ENCODE measurements around the gene SLC22A16. TPM values are rescaled to one million over a fixed set of nuclear protein-coding genes. Genes with fewer than 3 reads are reported as not detected.
"Not testable (repeated sequence)": the region's sequence is repeated elsewhere in the genome, so short reads cannot be mapped to it uniquely, and the experiment has no call there.

SLC22A16 gene
- total and polyA plus RNA-seq, 2 donors (not counting 1 experiment from before 2014, with no cell fraction given), result not detected

- no peak overlapping the region for H3K4me3 Mint-ChIP-seq
- no CpG with 5 or more reads among the region's 1 CpG for WGBS (ENCODE audit: insufficient coverage)
- CTCF ChIA-PET, result no interaction called here
These were observed 17.9 kb downstream of the SLC22A16 start for GRCh38 chr6:110458476-110458875.

DNA sequence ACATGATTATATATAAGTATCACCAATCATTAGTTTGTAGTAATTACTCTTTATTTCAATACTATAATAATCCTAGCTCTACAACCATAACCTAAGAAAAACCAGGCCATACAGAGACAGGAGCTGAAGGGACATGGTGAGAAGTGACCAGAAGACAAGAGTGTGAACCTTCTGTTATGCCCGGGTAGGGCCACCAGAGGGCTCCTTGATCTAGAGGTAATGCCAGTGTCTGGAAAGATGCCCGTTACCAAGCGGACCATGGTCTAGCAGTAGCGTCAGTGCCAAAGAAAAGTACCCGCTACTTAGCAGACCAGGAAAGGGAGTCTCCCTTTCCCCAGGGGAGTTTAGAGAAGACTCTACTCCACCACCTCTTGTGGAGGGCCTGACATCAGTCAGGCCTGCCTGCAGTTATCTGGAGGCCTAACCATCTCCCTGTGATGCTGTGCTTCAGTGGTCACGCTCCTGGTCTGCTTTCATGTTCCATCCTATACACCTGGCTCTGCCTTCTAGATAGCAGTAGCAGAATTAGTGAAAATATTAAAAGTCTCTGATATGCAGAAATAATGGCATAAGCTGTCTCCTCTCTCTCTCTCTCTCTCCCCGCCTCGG lies 18.7 kb downstream of the SLC22A16 start:
- peaks cover 3 to 19% (median 12%) of the 10 kb centered on the region in 3 donors for H3K9me3 ChIP-seq (ENCODE audit: control extremely low read depth in 1 of 3, control insufficient read depth in 2 of 3, insufficient read depth in 1 of 3, low read length in 2 of 3)
- DNase-seq; ATAC-seq (ENCODE audit: low read depth); H3K27me3 ChIP-seq (replicated peaks in 1 of 4; ENCODE audit: control extremely low read depth in 1 of 4, control insufficient read depth in 3 of 4, insufficient read depth in 4 of 4, low read length in 3 of 4); H3K4me2 ChIP-seq (replicated peaks; ENCODE audit: low read depth, low read length, poor library complexity, severe bottlenecking); H3K4me1 Mint-ChIP-seq; H4K20me1 ChIP-seq (ENCODE audit: control insufficient read depth, insufficient read depth, low read length, poor library complexity, severe bottlenecking); H3K27ac Mint-ChIP-seq; CTCF ChIA-PET; H3K4me3 ChIP-seq (ENCODE audit: control extremely low read depth in 1 of 5, extremely low read depth in 1 of 5, insufficient read depth in 1 of 5, low read depth in 2 of 5, low read length in 4 of 5); H3K27ac ChIP-seq (ENCODE audit: low read length in 2 of 2); H3K36me3 ChIP-seq (replicated peaks in 1 of 2; ENCODE audit: control extremely low read depth in 1 of 2, control insufficient read depth in 1 of 2, extremely low read depth in 1 of 2, insufficient read depth in 2 of 2, low read length in 1 of 2); H3K79me2 ChIP-seq (ENCODE audit: control insufficient read depth, insufficient read depth, low read length); H3K9ac ChIP-seq (ENCODE audit: low read length); H3K9me3 Mint-ChIP-seq (ENCODE audit: insufficient read depth); intact Hi-C loops (cut with micrococcal nuclease); H3K4me1 ChIP-seq (ENCODE audit: control insufficient read depth in 2 of 2, insufficient read depth in 2 of 2, low read length in 2 of 2); H2AFZ ChIP-seq (ENCODE audit: insufficient read depth, low read depth, low read length, poor library complexity, severe bottlenecking); POLR2A ChIA-PET; H3K4me3 Mint-ChIP-seq: not testable (repeated sequence)
- WGBS (ENCODE audit: insufficient coverage), result 79% methylated on average over 7 of the region's 8 CpGs
- TF ChIP-seq, protein P1, sequence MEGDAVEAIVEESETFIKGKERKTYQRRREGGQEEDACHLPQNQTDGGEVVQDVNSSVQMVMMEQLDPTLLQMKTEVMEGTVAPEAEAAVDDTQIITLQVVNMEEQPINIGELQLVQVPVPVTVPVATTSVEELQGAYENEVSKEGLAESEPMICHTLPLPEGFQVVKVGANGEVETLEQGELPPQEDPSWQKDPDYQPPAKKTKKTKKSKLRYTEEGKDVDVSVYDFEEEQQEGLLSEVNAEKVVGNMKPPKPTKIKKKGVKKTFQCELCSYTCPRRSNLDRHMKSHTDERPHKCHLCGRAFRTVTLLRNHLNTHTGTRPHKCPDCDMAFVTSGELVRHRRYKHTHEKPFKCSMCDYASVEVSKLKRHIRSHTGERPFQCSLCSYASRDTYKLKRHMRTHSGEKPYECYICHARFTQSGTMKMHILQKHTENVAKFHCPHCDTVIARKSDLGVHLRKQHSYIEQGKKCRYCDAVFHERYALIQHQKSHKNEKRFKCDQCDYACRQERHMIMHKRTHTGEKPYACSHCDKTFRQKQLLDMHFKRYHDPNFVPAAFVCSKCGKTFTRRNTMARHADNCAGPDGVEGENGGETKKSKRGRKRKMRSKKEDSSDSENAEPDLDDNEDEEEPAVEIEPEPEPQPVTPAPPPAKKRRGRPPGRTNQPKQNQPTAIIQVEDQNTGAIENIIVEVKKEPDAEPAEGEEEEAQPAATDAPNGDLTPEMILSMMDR (IDR thresholded peaks at IDR 0.05), result peak; percentile 35
- peaks cover 19% of the 10 kb centered on the region for H3K27me3 Mint-ChIP-seq

More at GRCh38 chr6:110458476-110458875, 17.9 kb downstream of the SLC22A16 start:
- H3K4me2 ChIP-seq (replicated peaks; ENCODE audit: low read depth, low read length, poor library complexity, severe bottlenecking), result no peak overlapping the region
- H3K27me3 ChIP-seq (replicated peaks in 1 of 4; ENCODE audit: control extremely low read depth in 1 of 4, control insufficient read depth in 3 of 4, insufficient read depth in 4 of 4, low read length in 3 of 4), result no peaks in the 10 kb centered on the region
- Mint-ChIP-seq H3K27ac (no peak overlapping the region), H3K4me1 (no peaks in the 10 kb centered on the region), H3K27me3 (peaks cover 18% of the 10 kb centered on the region), H3K9me3 (ENCODE audit: insufficient read depth) (peaks cover under 1% of the 10 kb centered on the region)
- H3K9ac ChIP-seq (ENCODE audit: low read length), result no peak overlapping the region
- no peak overlapping the region for H3K4me3 ChIP-seq (ENCODE audit: control extremely low read depth in 1 of 5, extremely low read depth in 1 of 5, insufficient read depth in 1 of 5, low read depth in 2 of 5, low read length in 4 of 5)
- ATAC-seq (ENCODE audit: low read depth), result no peak
- no peak overlapping the region for H2AFZ ChIP-seq (ENCODE audit: insufficient read depth, low read depth, low read length, poor library complexity, severe bottlenecking)
- no peak overlapping the region for H3K27ac ChIP-seq (ENCODE audit: low read length in 2 of 2)
- intact Hi-C loops (cut with micrococcal nuclease), result no loop called here
- H3K4me1 ChIP-seq (ENCODE audit: control insufficient read depth in 2 of 2, insufficient read depth in 2 of 2, low read length in 2 of 2), result no peaks in the 10 kb centered on the region
- no peaks in the 10 kb centered on the region for H3K36me3 ChIP-seq (replicated peaks in 1 of 2; ENCODE audit: control extremely low read depth in 1 of 2, control insufficient read depth in 1 of 2, extremely low read depth in 1 of 2, insufficient read depth in 2 of 2, low read length in 1 of 2)
- H3K9me3 ChIP-seq (ENCODE audit: control extremely low read depth in 1 of 3, control insufficient read depth in 2 of 3, insufficient read depth in 1 of 3, low read length in 2 of 3), result peaks cover 7 to 25% (median 12%) of the 10 kb centered on the region in 3 donors
- DNase-seq, result no peak
- TF ChIP-seq EZH2 (IDR thresholded peaks at IDR 0.05; ENCODE audit: borderline replicate concordance, insufficient read depth, low read depth, low read length, poor library complexity, severe bottlenecking), result no peak
- TF ChIP-seq, protein P1 (IDR thresholded peaks at IDR 0.05), result no peak
- no peaks in the 10 kb centered on the region for H3K79me2 ChIP-seq (ENCODE audit: control insufficient read depth, insufficient read depth, low read length)
- POLR2A ChIA-PET, result no interaction called here
- H4K20me1 ChIP-seq (ENCODE audit: control insufficient read depth, insufficient read depth, low read length, poor library complexity, severe bottlenecking), result no peaks in the 10 kb centered on the region

All from B cell (primary cell).